ENCODE data around the gene LRRFIP1.
"Not testable (repeated sequence)": the region's sequence is repeated elsewhere in the genome, so short reads cannot be mapped to it uniquely, and the experiment has no call there.

LRRFIP1 gene

GRCh38 chr2:237754182-237754581 is 126.8 kb downstream of the LRRFIP1 start:
- no peak for DNase-seq

GRCh38 chr2:237754626-237755248 is 127.3 kb downstream of the LRRFIP1 start:
- DNase-seq, result no peak

- DNase-seq, result no peak
These were observed 130.2 kb downstream of the LRRFIP1 start for GRCh38 chr2:237757616-237758015.

GRCh38 chr2:237758185-237758584 is 130.8 kb downstream of the LRRFIP1 start:
- DNase-seq, result no peak

- DNase-seq, result no peak
These were observed 131.8 kb downstream of the LRRFIP1 start for GRCh38 chr2:237759176-237759575.

DNA sequence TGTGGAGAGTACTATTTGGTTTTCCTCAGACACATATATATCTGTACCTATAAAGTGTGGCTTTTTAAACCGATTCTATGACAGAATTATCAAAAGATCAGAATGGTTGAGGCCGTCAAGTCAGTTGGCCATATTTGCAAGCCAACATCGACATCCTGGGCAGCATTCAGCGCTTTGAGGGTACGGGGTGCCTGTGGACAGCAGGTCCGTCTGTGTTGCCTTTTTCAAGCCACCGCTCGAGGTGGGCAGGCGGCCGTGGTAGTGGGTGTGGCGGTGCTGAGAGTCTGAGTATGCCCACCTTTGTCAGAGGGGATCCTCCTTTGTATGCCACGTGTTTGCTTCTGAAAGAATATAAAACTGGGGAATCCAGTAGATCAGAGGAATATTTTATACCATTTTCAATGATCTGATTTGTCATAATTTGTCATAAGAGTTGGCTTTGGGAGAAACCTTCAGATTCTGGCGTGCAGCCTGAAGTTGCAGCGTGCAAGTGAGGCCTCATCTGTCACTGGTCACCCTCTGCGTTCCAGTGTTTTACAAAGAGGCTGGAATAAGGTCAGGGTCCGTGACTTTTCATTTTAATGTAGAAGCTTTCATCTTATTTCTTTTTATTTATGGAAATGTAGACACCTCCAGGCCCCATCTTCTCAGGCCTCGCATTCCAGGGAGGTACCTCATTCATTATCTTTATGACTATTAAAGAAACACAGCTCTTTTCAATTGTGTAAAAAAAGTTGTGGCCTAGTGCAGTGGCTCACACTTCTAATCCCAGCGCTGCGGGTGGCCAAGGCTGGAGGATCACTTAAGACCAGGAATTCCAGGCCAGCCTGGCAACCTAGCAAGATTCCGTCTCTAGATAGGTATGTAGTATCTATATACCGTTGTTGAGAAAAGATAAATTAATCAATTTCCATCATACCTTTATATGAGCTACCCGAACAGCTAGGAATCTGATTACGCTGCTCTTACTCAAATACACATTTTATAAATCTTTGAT is 133.4 kb downstream of the LRRFIP1 start:
- DNase-seq, result no peak

GRCh38 chr2:237762291-237763182 is 135.2 kb downstream of the LRRFIP1 start:
- DNase-seq, result not testable (repeated sequence)

DNA sequence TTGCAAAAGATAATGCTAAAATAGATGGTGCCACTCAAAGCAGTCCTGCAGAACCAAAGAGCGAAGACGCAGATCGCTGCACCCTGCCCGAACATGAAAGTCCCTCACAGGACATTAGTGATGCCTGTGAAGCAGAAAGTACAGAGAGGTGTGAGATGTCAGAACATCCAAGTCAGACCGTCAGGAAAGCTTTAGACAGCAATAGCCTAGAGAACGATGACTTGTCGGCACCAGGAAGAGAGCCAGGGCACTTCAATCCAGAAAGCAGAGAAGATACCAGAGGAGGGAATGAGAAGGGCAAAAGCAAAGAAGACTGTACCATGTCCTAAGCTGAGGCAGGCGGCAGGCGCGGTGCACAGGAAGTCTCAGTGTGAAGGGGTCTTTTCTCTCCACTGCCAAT is 136.4 kb downstream of the LRRFIP1 start:
- DNase-seq, result no peak

- DNase-seq, result not testable (repeated sequence)
These were observed 137.7 kb downstream of the LRRFIP1 start for GRCh38 chr2:237765122-237765521.

GRCh38 chr2:237765875-237766274 is 138.5 kb downstream of the LRRFIP1 start:
- no peak for DNase-seq

GRCh38 chr2:237766340-237766739 is 139.0 kb downstream of the LRRFIP1 start:
- no peak for DNase-seq

DNA sequence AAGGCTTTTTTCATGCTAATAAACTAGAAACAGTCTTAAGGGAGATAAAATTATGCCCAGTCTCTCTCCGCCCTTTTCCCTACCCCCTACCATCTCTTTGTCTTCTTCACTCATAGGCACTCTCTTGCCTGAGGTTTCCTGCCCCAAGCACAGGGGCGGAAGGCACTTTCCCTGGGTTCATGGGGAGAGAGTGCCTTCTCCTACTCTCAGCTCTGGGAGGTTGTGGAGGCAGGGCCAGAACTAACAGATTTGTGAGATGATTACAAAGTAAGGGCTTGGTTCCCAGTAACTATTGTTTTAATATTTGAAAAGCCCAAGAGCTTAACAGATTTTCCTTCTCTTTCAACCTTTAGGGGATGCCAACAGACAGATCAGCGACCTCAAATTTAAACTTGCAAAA is 145.1 kb downstream of the LRRFIP1 start:
- no peak for DNase-seq

- no peak for DNase-seq
These were observed 146.4 kb downstream of the LRRFIP1 start for GRCh38 chr2:237773826-237774225.

DNA sequence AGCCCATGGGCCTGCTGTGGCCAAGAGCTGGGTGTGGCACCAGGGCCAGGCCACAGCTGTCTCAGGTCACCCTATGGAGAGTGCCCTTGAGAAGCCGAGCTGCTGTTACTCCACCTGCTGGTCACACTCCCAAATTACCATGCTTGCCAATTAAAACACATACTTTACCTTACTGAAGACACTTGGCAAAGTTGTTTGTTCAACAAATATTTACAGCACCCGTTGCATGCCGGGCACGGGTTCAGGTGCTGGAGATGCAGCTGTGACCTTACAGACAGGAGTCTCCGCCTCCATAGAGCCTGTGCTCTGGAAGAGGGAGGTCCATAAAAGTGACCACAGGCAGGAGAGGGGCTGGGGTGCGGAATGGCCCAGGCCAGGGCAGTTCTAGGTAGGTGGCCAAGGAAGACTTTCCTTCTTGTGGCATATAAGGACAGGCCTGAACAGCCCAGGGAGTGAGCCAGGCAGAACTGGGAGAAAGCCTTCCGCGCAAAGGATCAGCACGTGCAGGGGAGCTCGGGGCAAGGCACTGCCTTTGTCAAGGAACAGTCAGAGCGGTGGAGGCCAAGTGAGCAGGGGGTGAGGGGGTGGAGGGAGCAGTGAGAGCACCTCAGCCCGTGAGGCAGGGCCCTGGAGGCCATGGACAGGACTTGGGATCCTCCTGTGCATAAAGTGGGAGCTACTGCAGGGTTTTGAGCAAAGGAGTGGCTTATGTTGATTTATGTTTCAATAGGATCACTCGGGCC is 147.6 kb downstream of the LRRFIP1 start:
- DNase-seq, result peak; percentile 47

- DNase-seq, result no peak
These were observed 152.1 kb downstream of the LRRFIP1 start for GRCh38 chr2:237779521-237779920.

DNA sequence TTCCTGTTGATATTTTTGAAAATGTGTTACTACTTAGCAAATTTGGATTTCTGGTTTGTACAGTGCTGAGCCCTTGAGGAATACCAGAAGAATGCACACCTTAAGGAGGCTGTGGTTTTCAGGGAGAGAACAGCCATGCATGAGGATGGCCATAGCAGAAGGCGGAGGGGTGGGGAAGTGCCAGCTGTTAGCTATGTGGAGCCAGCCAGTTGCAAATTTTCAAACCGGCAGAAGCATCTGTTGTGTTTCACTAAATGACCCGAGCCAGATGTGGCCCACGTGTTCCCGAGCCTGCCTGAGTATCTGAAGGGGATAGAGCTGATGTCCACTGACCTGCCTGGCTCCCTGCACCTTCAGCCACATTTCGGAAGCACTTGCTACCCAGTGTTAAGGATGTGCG is 154.8 kb downstream of the LRRFIP1 start:
- DNase-seq, result no peak

DNA sequence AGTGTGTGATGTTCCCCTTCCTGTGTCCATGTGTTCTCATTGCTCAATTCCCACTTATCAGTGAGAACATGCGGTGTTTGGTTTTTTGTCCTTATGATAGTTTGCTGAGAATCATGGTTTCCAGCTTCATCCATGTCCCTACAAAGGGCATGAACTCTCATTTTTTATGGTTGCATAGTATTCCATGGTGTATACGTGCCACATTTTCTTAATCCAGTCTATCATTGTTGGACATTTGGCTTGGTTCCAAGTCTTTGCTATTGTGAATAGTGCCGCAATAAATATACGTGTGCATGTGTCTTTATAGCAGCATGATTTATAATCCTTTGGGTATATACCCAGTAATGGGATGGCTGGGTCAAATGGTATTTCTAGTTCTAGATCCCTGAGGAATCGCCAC is 156.3 kb downstream of the LRRFIP1 start:
- not testable (repeated sequence) for DNase-seq

DNA sequence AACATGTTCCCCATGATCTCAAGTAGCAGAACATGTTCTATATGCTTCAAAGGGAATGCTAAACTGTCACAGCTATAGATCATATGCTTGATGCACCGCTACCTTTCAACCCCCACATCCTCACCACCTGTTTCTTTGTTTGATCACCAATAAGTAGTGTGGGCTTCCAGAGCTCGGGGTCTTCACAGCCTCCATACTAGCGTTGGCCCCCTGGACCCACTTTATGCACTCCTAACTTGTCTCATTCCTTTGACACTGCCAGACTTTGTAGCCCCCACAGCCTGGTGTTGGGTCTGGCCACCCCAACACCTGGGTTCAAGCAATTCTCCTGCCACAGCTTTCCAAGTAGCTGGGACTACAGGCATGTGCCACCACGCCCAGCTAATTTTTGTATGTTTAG is 159.5 kb downstream of the LRRFIP1 start:
- DNase-seq, result no peak

GRCh38 chr2:237790353-237790752 is 163.0 kb downstream of the LRRFIP1 start:
- no peak for DNase-seq

DNA sequence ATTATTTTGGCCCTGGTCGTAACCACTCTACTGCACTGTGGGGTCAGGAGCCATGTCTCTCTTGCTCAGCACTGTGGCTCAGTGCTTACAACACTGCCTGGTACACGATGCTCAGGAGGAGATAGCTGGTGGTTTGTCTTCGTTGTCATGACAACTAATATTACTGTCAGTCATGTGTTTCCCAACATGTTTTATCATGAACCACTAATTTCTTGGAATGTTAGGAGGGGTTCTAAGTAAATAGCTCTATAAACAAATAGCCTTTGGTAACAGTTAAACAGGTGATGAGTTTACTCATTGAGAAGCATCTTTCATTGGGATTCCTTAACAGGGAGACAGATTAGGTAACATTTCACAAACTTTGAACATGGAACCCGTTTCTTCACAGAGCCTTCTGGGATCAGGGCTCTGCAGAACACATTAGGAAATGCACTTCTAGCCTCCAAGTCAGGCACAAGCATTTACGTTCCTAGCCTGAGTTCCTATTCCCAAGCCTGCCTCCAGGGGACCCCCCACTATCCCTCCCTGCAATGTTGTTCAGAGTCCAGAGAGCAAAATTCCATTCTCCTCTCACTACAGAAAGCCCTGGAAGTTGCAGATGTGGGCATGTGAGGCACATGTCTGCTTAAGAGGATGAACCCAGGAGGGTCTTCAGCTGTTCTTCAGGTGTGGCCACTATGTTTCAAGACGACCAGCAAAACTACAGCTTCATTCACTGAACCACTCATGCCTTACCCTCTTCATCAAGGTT is 164.8 kb downstream of the LRRFIP1 start:
- no peak for DNase-seq

DNA sequence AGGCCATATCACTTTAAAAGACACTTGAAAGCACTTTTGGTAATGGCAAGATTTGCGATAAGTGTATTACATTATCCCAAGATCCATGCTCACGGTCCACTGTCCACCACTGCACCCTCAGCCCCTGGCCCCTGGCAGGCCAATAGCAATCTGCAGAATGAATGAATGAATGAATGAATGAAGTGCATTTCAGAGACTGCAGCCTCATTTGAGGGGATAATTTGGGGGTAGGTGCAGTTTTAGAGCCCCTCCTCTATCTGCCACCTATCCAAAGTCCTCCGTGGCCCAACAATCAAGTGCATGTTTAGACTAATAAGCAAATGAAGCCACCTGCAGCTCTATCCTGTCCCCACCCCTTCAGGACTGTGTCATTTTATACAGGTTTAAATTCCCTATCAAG is 169.9 kb downstream of the LRRFIP1 start:
- no peak for DNase-seq
